ENCODE data around the gene CRACR2A.

DNA sequence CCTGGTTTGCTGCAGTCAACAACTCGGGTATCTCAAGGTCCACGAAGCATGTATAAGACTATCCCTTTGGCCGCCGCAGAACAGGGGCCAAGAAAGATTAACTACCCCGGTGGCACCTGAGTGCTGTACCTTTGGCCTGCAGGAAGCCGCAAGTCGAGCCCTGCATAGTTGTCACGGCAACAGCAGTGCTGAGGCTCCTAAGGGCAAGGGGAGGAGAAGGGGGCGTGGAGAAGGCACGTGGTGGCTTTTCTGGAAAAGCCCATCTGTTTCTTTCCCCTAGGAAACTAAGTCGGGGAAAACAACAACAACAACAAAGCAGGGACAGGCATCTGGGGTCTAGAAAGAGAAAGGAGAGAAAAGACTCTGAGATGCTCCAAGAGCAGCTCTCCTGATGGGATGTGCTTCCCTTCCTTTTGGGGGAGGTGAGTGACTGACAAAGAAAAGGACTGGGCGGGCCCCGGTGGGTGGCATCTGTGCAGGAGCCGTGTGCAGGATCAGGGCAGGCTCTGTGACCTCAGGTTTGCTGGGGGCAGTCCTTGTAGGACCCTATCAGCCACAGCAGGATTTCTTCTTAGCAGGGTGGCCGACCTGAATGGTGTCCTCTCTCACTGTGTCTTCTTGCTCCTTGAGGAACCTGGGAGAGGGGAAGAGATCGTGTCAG lies 138.0 kb downstream of the CRACR2A start:
- TF ChIP-seq, protein P1, sequence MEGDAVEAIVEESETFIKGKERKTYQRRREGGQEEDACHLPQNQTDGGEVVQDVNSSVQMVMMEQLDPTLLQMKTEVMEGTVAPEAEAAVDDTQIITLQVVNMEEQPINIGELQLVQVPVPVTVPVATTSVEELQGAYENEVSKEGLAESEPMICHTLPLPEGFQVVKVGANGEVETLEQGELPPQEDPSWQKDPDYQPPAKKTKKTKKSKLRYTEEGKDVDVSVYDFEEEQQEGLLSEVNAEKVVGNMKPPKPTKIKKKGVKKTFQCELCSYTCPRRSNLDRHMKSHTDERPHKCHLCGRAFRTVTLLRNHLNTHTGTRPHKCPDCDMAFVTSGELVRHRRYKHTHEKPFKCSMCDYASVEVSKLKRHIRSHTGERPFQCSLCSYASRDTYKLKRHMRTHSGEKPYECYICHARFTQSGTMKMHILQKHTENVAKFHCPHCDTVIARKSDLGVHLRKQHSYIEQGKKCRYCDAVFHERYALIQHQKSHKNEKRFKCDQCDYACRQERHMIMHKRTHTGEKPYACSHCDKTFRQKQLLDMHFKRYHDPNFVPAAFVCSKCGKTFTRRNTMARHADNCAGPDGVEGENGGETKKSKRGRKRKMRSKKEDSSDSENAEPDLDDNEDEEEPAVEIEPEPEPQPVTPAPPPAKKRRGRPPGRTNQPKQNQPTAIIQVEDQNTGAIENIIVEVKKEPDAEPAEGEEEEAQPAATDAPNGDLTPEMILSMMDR (IDR thresholded peaks at IDR 0.05; ENCODE audit: control extremely low read depth in 1 of 3, insufficient read depth in 1 of 3, low read depth in 1 of 3, low read length in 3 of 3), result no peak
- TF ChIP-seq SAP30 (IDR thresholded peaks at IDR 0.05; ENCODE audit: insufficient read depth, insufficient replicate concordance, low read length) (no peak), TAF1 (IDR thresholded peaks at IDR 0.05; ENCODE audit: low read depth, low read length) (no peak), HDAC6 (IDR thresholded peaks at IDR 0.05; ENCODE audit: low read depth, low read length) (no peak), SRF (IDR thresholded peaks at IDR 0.05; ENCODE audit: low read depth, low read length) (no peak), EP300 (IDR thresholded peaks at IDR 0.05; ENCODE audit: borderline replicate concordance in 1 of 2, low read depth in 2 of 2, low read length in 2 of 2) (no peak), POLR2A (IDR thresholded peaks at IDR 0.05; ENCODE audit: control extremely low read depth in 1 of 2, low read depth in 2 of 2, low read length in 2 of 2) (no peak), CEBPB (IDR thresholded peaks at IDR 0.05; ENCODE audit: low read depth, low read length) (no peak), SUZ12 (IDR thresholded peaks at IDR 0.05; ENCODE audit: low read length) (no peak), GABPA (IDR thresholded peaks at IDR 0.05; ENCODE audit: borderline replicate concordance, insufficient read depth, low read length) (no peak), SIN3A (conservative IDR thresholded peaks at IDR 0.05 in 1 of 2, IDR thresholded peaks at IDR 0.05 in 1 of 2; ENCODE audit: low read depth in 1 of 2, low read length in 2 of 2) (peak in 1 of 2 experiments; percentile 58; a peak in 1 of 4 replicates), CHD2 (IDR thresholded peaks at IDR 0.05; ENCODE audit: low read length) (no peak)
